Endothelial cell of umbilical vein (primary cell): Measurements from ENCODE around the gene INHBE.

ENCODE experiments used
- CTCF ChIP-seq, 2 donors: IDR thresholded peaks; 1 replicate in 1 of 2; 2 replicates in 1 of 2; pipeline ENCODE4 v1.5.1; 2011; ENCODE audit warnings: low read length in 2 of 2, mild to moderate bottlenecking in 2 of 2, moderate library complexity in 2 of 2, control low read depth in 1 of 2, inconsistent platforms in 1 of 2, low read depth in 1 of 2; ENCODE audit not compliant: insufficient read depth in 1 of 2; ENCODE audit errors: extremely low read depth in 1 of 2
- MAX ChIP-seq: IDR thresholded peaks from 2 replicates; pipeline ENCODE4 v1.6.1; 2011; ENCODE audit not compliant: insufficient read depth, insufficient read length
- MYC ChIP-seq: IDR thresholded peaks from one replicate; pipeline ENCODE4 v1.6.1; 2011; ENCODE audit warnings: mild to moderate bottlenecking, low read depth, low read length
- POLR2AphosphoS5 ChIP-seq: IDR thresholded peaks from 2 replicates; pipeline ENCODE4 v1.6.1; 2012; ENCODE audit warnings: low read depth, mild to moderate bottlenecking, control low read depth, low read length, moderate library complexity; ENCODE audit not compliant: insufficient read depth

- no peak for TF ChIP-seq CTCF (IDR thresholded peaks at IDR 0.05; ENCODE audit: extremely low read depth in 1 of 2, insufficient read depth in 1 of 2, low read depth in 1 of 2, low read length in 2 of 2)
- no peak for TF ChIP-seq MAX
- TF ChIP-seq POLR2AphosphoS5, result no peak
- TF ChIP-seq MYC, result no peak
Measured at GRCh38 chr12:57435293-57435692, 19.8 kb upstream of the INHBE start.
